GM12872 (cell line): ENCODE data around the gene EVI5L.

Experiments
- CTCF ChIP-seq: IDR thresholded peaks from 3 replicates; pipeline ENCODE4 v1.5.1; 2011; ENCODE audit warnings: low read depth, mild to moderate bottlenecking, low read length, moderate library complexity; ENCODE audit not compliant: insufficient read depth

EVI5L gene

DNA sequence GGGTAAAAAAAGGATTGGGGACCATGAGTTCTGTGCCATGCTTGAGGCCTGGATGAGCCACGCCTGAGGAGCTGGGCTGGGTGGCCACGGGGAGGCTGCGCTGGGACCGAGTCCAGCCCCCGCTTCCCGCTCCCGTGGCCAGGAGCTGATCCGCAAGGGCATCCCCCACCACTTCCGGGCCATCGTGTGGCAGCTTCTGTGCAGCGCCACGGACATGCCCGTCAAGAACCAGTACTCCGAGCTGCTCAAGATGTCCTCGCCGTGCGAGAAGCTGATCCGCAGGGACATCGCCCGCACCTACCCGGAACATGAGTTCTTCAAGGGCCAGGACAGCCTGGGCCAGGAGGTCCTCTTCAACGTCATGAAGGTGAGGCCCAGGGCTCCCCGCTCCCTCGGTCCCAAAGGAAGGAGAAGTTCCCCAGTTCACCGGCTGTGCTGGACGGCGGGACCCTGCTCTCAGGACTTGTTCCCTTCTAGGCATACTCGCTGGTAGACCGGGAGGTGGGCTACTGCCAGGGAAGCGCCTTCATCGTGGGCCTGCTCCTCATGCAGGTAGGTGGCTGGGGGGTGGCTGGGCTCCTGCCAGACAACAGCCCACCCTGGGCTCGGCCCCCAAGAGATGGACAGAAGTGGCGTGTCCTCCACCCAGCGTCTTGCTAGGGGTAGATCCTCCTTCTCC is 18.9 kb downstream of the EVI5L start:
- TF ChIP-seq CTCF, result no peak

GRCh38 chr19:7849631-7849999 is 19.6 kb downstream of the EVI5L start:
- no peak for TF ChIP-seq CTCF

- TF ChIP-seq CTCF, result no peak
Observed at GRCh38 chr19:7850000-7850813, 20.2 kb downstream of the EVI5L start.

- no peak for TF ChIP-seq CTCF
Observed at GRCh38 chr19:7850945-7851622, 21.1 kb downstream of the EVI5L start.

GRCh38 chr19:7851623-7852500 is 21.8 kb downstream of the EVI5L start:
- no peak for TF ChIP-seq CTCF

DNA sequence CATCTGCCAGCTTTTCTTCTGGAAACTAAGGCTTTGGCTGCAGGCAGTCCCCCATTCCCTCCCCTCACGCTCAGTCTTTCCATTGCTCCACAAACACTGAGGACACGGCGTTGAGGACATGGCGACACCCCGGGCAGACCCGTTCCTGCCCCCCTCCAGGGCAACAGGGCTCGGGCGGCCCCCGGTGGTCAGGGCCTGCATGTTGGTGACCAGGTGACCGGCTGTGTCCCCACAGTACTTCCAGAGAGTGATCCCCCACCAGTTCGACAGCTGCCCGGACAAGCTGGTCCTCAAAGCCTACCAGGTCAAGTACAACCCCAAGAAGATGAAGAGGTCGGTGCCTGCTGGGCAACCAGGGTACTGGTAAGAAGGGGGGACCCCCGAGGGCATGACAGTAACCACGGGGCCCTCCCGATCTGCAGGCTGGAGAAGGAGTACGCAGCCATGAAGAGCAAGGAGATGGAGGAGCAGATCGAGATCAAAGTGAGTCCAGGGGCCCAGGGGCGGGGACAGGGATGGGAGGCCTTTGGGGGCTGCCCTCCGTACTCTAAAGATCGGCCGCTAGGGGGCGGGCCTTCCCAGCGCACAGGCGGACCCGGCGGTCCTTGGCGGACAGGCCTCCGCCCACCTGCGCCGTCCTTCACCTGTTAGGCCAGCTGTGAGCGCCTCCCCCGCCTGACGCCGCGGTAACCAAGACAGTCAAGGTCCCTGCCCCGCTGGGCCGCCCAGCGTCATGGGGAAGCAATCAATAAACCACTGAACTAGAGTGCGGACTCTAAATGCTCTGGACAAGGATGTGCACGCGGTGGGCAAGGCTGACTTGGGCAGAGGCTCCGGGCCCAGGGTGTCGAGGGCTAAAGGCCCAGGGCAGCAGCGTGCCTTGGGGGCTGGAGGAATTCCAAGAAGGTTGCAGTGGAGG is 23.1 kb downstream of the EVI5L start:
- peak; percentile 85 for TF ChIP-seq CTCF
